ENCODE data around the gene TCN2. TPM values are rescaled to one million over a fixed set of nuclear protein-coding genes. Genes with fewer than 3 reads are reported as not detected.

TCN2 gene
- polyA plus RNA-seq, 4 donors = 8.7 to 52.5 (median 16.2) TPM

DNA sequence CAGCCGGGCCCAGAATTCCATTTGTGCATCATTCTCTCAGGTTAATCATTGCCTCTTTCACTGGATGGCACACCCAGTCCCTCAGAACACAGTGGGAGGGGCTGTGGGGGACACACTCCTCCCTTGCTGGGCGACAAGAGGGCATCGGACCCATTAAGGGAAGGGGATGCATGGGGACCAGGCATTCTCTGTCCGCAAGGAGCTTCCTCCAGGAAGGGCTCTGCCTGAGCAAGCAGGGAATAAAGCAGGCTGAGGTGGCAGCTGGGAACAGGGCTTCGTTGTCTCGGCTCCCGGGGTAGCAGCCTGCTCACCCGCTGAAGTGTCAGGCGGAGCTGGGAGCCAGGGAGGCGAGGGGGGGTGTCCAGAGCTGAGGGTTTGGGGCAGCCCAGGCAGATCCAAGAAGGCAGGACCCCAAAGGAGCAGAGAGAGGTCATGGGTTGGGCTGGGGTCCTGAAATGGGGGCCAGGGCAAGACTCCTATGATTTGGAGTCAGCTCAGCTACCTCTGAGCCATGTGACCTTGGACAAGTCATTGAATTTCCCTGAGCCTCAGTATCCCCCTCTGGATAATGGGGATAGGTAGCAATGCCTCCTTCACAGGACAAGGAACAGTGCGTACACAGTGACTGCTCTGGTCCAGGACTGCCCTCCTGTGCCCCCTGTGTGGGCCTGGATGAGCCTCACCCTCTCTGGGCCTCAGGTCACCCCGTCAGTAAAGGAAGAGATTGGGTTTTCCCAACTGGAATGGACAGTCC is 34.0 kb upstream of the TCN2 start:
- peak overlapping the region in 2 of 3 donors; percentile 55 to 56 for H3K4me3 ChIP-seq (ENCODE audit: low read depth in 1 of 3, low read length in 3 of 3)

DNA sequence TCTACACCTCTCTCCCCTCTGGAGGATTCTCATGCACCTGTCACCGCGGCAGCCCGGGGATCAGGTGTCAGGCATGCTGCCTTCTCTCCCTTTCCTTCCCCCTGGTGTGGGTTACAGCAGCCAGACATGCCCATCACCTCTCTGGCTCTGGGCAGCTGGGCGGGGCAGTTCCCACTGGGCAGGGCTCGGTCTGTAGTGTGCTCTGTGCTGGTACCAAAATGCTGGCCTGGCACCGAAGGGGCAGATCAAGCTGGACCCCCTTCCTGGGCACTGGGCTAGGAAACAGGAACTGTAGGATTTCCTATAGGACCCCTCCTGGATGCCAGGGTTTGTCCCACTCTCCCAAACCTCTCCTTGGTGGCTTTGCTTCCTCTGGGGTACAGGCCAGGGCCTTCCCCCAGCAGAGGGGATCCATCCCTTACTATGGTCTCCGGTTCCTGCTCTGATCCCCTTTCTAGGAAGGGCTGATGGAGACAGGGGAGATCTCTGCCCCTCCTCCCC is 33.3 kb upstream of the TCN2 start:
- Histone ChIP-seq H3K9me3 (ENCODE audit: control insufficient read depth in 2 of 2, insufficient read depth in 1 of 2, low read depth in 1 of 2, low read length in 1 of 2) (no peaks in the 10 kb centered on the region), H3K27me3 (ENCODE audit: control insufficient read depth in 3 of 3, insufficient read depth in 3 of 3, low read length in 3 of 3) (no peaks in the 10 kb centered on the region), H3K4me1 (ENCODE audit: control insufficient read depth in 3 of 3, insufficient read depth in 2 of 3, low read depth in 1 of 3, low read length in 2 of 3) (peaks cover 0 to 31% (median 3%) of the 10 kb centered on the region in 3 donors), H3K4me3 (ENCODE audit: low read depth in 1 of 3, low read length in 3 of 3) (peak overlapping the region in 2 of 3 donors; percentile 55 to 56), H3K36me3 (ENCODE audit: control insufficient read depth in 3 of 3, insufficient read depth in 2 of 3, low read depth in 1 of 3, low read length in 3 of 3) (peaks cover 0 to 47% (median 10%) of the 10 kb centered on the region in 3 donors), H3K27ac (ENCODE audit: low read depth in 1 of 3, low read length in 2 of 3) (peak overlapping the region; percentile 85 to 98 (median 91))
- peak in 1 of 2 donors; percentile 59 for DNase-seq
- FAIRE-seq = no peak
- WGBS, 3 donors = 20 to 39% (median 24%) methylated on average over 7 of the region's 7 CpGs

More for the DNA sequence above, 34.0 kb upstream of the TCN2 start:
- DNase-seq (peak; percentile 82 to 92), FAIRE-seq (no peak)
- peaks cover 0 to 33% (median 6%) of the 10 kb centered on the region in 3 donors for H3K4me1 ChIP-seq (ENCODE audit: control insufficient read depth in 3 of 3, insufficient read depth in 2 of 3, low read depth in 1 of 3, low read length in 2 of 3)
- no peaks in the 10 kb centered on the region for H3K9me3 ChIP-seq (ENCODE audit: control insufficient read depth in 2 of 2, insufficient read depth in 1 of 2, low read depth in 1 of 2, low read length in 1 of 2)
- H3K27me3 ChIP-seq (ENCODE audit: control insufficient read depth in 3 of 3, insufficient read depth in 3 of 3, low read length in 3 of 3) = peaks cover 0 to 2% (median 0%) of the 10 kb centered on the region in 3 donors
- peaks cover 0 to 47% (median 6%) of the 10 kb centered on the region in 3 donors for H3K36me3 ChIP-seq (ENCODE audit: control insufficient read depth in 3 of 3, insufficient read depth in 2 of 3, low read depth in 1 of 3, low read length in 3 of 3)
- peak overlapping the region; percentile 85 to 98 (median 91) for H3K27ac ChIP-seq (ENCODE audit: low read depth in 1 of 3, low read length in 2 of 3)
- 20 to 41% (median 21%) methylated on average over 12 of the region's 12 CpGs for WGBS, 3 donors

DNA sequence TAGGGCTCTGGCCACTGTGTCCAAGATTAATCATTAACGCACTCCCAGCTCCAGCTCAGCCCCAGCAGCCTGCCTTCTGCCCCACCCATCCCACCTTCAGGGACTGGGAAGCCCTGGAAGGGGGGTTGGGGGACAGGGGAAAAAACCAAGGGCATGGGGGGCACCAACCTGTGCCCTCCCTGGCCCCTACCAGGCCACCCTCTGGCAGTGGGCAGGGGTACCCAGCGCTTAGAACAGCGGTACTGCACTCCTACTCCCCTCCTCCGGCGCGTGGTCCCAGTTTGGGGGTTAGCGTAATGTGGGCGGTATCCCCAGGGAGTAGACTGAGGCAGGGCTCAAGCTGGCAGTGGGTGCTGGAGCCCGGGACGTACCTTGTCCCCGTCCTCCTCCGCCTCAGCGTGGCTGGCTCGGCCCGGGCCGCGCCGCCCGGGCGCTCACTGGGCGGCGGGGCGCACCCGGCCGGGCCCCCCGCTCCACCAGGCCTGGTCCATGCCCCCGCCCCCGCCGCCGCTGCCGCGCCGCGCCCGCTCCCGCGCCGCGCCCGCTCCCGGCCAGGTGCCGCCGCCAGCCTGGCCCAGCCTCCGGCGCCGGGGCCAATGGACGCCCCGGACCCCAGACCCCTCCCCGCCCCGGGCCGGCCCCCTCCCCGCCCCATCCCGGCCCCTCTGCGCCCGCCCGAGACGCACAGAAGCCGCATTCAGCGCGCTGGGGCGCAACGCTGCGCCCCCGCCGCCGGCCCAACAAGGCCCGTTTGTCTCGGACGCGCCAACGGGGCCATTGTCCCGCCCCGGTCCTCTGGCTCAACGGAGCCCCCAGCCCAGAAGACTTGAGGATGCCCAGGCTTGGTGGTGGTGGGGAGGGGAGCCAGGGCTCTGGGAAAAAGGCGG is 32.6 kb upstream of the TCN2 start, which contains the start of gene GAL3ST1:
TSS of gene GAL3ST1 (minus strand) at position 571 of the 887 bp plus-strand sequence. CDS start 17,273 bp downstream, outside the sequence.
- H3K27ac ChIP-seq (ENCODE audit: low read depth in 1 of 3, low read length in 2 of 3) = peak within 1 kb of the TSS; percentile 85 to 98 (median 91)
- peaks cover 3 to 53% (median 13%) of the 10 kb centered on the region in 3 donors for H3K36me3 ChIP-seq (ENCODE audit: control insufficient read depth in 3 of 3, insufficient read depth in 2 of 3, low read depth in 1 of 3, low read length in 3 of 3)
- peaks cover 0 to 31% (median 3%) of the 10 kb centered on the region in 3 donors for H3K4me1 ChIP-seq (ENCODE audit: control insufficient read depth in 3 of 3, insufficient read depth in 2 of 3, low read depth in 1 of 3, low read length in 2 of 3)
- 5 to 10% (median 5%) methylated on average over 26 to 75 of the region's 75 CpGs for WGBS, 3 donors
- H3K27me3 ChIP-seq (ENCODE audit: control insufficient read depth in 3 of 3, insufficient read depth in 3 of 3, low read length in 3 of 3) = no peaks in the 10 kb centered on the region
- DNase-seq (peak; percentile 89 to 91), FAIRE-seq (no peak)
- H3K4me3 ChIP-seq (ENCODE audit: low read depth in 1 of 3, low read length in 3 of 3) = peak within 1 kb of the TSS in 2 of 3 donors; percentile 55 to 56
- H3K9me3 ChIP-seq (ENCODE audit: control insufficient read depth in 2 of 2, insufficient read depth in 1 of 2, low read depth in 1 of 2, low read length in 1 of 2) = no peaks in the 10 kb centered on the region

DNA sequence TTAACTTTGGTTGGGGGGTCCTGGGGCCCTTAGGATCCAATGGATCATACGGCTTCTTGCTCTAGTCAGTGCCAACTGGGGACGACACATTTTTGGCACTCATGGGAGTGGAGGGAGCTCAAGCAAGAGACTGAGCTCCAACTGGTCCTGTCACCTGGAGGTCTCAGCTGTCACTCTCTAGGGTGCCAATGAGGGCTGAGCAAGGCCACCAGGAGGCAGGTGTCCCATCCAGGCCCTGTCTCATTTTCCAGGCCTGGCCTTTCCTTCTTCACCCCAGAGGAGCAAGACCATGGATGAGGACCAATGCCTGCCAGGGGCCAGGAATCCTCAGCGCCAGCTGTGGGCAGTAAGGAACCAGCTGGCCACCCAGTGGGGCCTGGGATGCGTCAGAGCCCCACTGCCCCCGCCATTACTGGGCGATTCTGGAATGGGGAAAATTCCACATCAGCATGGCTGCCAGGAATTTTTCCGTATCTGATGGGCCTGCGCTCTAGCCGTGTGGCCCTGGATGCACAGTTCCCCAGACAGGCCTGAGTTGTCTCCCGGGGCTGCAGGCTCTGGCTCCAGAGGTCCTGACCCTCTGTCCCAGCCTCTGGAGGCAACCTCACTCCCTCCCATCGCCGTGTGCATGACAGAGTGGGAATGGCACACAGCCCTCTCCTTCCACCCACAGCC is 31.8 kb upstream of the TCN2 start:
- H3K36me3 ChIP-seq (ENCODE audit: control insufficient read depth in 3 of 3, insufficient read depth in 2 of 3, low read depth in 1 of 3, low read length in 3 of 3) = peaks cover 3 to 57% (median 19%) of the 10 kb centered on the region in 3 donors
- DNase-seq (peak in 1 of 2 donors; percentile 45), FAIRE-seq (no peak)
- H3K4me1 ChIP-seq (ENCODE audit: control insufficient read depth in 3 of 3, insufficient read depth in 2 of 3, low read depth in 1 of 3, low read length in 2 of 3) = peaks cover 0 to 31% (median 3%) of the 10 kb centered on the region in 3 donors
- no peaks in the 10 kb centered on the region for H3K9me3 ChIP-seq (ENCODE audit: control insufficient read depth in 2 of 2, insufficient read depth in 1 of 2, low read depth in 1 of 2, low read length in 1 of 2)
- WGBS, 3 donors = 64 to 74% (median 67%) methylated on average over 10 to 12 of the region's 12 CpGs
- peak overlapping the region; percentile 51 to 82 (median 77) for H3K27ac ChIP-seq (ENCODE audit: low read depth in 1 of 3, low read length in 2 of 3)
- H3K4me3 ChIP-seq (ENCODE audit: low read depth in 1 of 3, low read length in 3 of 3) = peak overlapping the region in 2 of 3 donors; percentile 45 to 55
- H3K27me3 ChIP-seq (ENCODE audit: control insufficient read depth in 3 of 3, insufficient read depth in 3 of 3, low read length in 3 of 3) = no peaks in the 10 kb centered on the region

DNA sequence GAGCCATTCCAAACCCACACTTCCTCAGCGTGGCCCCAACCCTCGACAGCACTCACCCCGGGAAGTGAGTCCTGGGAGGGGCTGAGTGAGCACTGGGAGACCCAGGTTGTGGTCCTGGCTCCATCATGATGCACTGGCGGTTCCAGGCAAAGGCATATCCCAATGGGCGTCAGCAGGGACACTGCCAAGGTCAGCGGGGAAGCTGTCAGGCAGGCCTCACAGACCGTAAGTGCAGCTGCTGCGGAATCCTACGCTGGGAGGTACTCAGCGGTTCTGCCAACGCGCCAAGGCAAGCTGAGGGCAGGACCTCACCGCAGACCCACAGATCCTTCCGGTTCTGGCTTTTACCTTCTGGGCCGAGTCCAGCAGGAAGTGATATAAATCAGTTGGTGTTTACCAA is 31.1 kb upstream of the TCN2 start:
- H3K4me3 ChIP-seq (ENCODE audit: low read depth in 1 of 3, low read length in 3 of 3) = no peak overlapping the region
- no peak for FAIRE-seq
- 62 to 76% (median 65%) methylated on average over 15 of the region's 15 CpGs for WGBS, 3 donors
- peaks cover 10 to 64% (median 26%) of the 10 kb centered on the region in 3 donors for H3K36me3 ChIP-seq (ENCODE audit: control insufficient read depth in 3 of 3, insufficient read depth in 2 of 3, low read depth in 1 of 3, low read length in 3 of 3)
- peaks cover 0 to 31% (median 3%) of the 10 kb centered on the region in 3 donors for H3K4me1 ChIP-seq (ENCODE audit: control insufficient read depth in 3 of 3, insufficient read depth in 2 of 3, low read depth in 1 of 3, low read length in 2 of 3)
- DNase-seq = no peak
- H3K9me3 ChIP-seq (ENCODE audit: control insufficient read depth in 2 of 2, insufficient read depth in 1 of 2, low read depth in 1 of 2, low read length in 1 of 2) = no peaks in the 10 kb centered on the region
- no peaks in the 10 kb centered on the region for H3K27me3 ChIP-seq (ENCODE audit: control insufficient read depth in 3 of 3, insufficient read depth in 3 of 3, low read length in 3 of 3)
- peak overlapping the region in 2 of 3 donors; percentile 18 to 61 for H3K27ac ChIP-seq (ENCODE audit: low read depth in 1 of 3, low read length in 2 of 3)

DNA sequence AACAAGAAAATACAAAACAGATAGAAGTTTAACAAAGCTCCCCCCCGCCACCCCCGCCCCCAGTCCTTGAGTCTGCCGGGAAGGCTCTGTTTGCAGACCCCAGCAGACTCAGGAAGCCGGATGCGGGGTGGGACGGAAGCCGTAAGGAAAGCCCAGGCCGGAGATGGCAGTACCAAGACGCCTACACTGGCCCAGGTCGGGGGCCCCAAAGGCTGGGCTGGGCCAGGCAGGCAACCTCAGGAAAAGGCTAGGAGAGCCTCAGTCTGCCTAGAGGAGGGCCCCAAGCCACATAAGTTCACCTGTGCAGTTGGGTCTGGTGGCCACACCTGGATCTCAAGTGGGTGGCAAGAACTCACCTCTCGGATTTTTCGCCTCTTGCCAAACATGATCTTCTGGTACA is 28.5 kb upstream of the TCN2 start:
- FAIRE-seq (no peak), DNase-seq (no peak)
- Histone ChIP-seq H3K36me3 (ENCODE audit: control insufficient read depth in 3 of 3, insufficient read depth in 2 of 3, low read depth in 1 of 3, low read length in 3 of 3) (peaks cover 15 to 83% (median 40%) of the 10 kb centered on the region in 3 donors), H3K4me3 (ENCODE audit: low read depth in 1 of 3, low read length in 3 of 3) (no peak overlapping the region), H3K4me1 (ENCODE audit: control insufficient read depth in 3 of 3, insufficient read depth in 2 of 3, low read depth in 1 of 3, low read length in 2 of 3) (peaks cover 0 to 8% (median 3%) of the 10 kb centered on the region in 3 donors), H3K9me3 (ENCODE audit: control insufficient read depth in 2 of 2, insufficient read depth in 1 of 2, low read depth in 1 of 2, low read length in 1 of 2) (no peaks in the 10 kb centered on the region), H3K27me3 (ENCODE audit: control insufficient read depth in 3 of 3, insufficient read depth in 3 of 3, low read length in 3 of 3) (no peaks in the 10 kb centered on the region), H3K27ac (ENCODE audit: low read depth in 1 of 3, low read length in 2 of 3) (no peak overlapping the region)
- 91 to 96% (median 95%) methylated on average over 12 of the region's 12 CpGs for WGBS, 3 donors

DNA sequence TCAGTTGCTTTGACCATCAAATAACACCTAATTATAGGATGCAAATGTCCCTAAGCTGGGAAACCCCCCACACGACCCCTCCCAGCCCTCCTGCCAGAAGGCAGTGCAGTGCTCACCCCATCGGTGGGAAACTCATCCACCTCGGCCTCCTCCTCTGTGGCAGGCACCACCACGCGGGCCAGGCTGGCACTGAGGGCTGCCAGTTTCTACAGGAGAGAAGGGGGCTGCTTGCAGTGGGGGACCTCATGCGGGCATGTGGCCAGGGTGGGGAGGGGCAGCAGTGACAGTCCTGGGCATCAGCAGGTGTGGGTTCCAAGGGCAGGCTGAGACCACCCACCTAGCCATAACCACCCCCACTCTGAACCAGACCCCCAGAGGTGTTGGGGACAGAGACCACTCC is 26.1 kb upstream of the TCN2 start:
- DNase-seq = no peak
- no peak overlapping the region for H3K27ac ChIP-seq (ENCODE audit: low read depth in 1 of 3, low read length in 2 of 3)
- no peak overlapping the region for H3K4me3 ChIP-seq (ENCODE audit: low read depth in 1 of 3, low read length in 3 of 3)
- peaks cover 0 to 3% (median 0%) of the 10 kb centered on the region in 3 donors for H3K4me1 ChIP-seq (ENCODE audit: control insufficient read depth in 3 of 3, insufficient read depth in 2 of 3, low read depth in 1 of 3, low read length in 2 of 3)
- 86 to 89% (median 89%) methylated on average over 6 of the region's 6 CpGs for WGBS, 3 donors
- no peaks in the 10 kb centered on the region for H3K9me3 ChIP-seq (ENCODE audit: control insufficient read depth in 2 of 2, insufficient read depth in 1 of 2, low read depth in 1 of 2, low read length in 1 of 2)
- H3K27me3 ChIP-seq (ENCODE audit: control insufficient read depth in 3 of 3, insufficient read depth in 3 of 3, low read length in 3 of 3) = no peaks in the 10 kb centered on the region
- peaks cover 26 to 98% (median 44%) of the 10 kb centered on the region in 3 donors for H3K36me3 ChIP-seq (ENCODE audit: control insufficient read depth in 3 of 3, insufficient read depth in 2 of 3, low read depth in 1 of 3, low read length in 3 of 3)
- no peak for FAIRE-seq
